HCT116 (cell line): Measurements from ENCODE around the gene NEURL1.

Experiments used
- CTCF ChIP-seq, 3 experiments: fragments of 200-600 bp in 1 of 3; sonication (generic) in 1 of 3; IDR thresholded peaks in 2 of 3; conservative IDR thresholded peaks in 1 of 3; 2 replicates each; pipeline ENCODE4 v1.5.1; 2012 to 2017; ENCODE audit warnings: low read depth in 2 of 3, low read length in 2 of 3, antibody characterized with exemption in 1 of 3, borderline replicate concordance in 1 of 3, control low read depth in 1 of 3, mild to moderate bottlenecking in 1 of 3, mixed read lengths in 1 of 3, mixed run types in 1 of 3, moderate library complexity in 1 of 3; ENCODE audit not compliant: insufficient read depth in 1 of 3
- EZH2 ChIP-seq: fragments of 200-600 bp; sonication (generic); IDR thresholded peaks from 2 replicates; pipeline ENCODE4 v1.6.1; 2017; ENCODE audit warnings: antibody characterized with exemption, mixed run types
- EZH2phosphoT487 ChIP-seq: fragments of 200-600 bp; IDR thresholded peaks from 2 replicates; pipeline ENCODE4 v1.6.1; 2018; ENCODE audit warnings: antibody characterized with exemption, borderline replicate concordance
- FOSL1 ChIP-seq: IDR thresholded peaks from 2 replicates; pipeline ENCODE4 v1.6.1; 2012; ENCODE audit warnings: low read depth
- JUND ChIP-seq: IDR thresholded peaks from 2 replicates; pipeline ENCODE4 v1.6.1; 2012
- POLR2A ChIP-seq: IDR thresholded peaks from 2 replicates; pipeline ENCODE4 v1.7.0; 2011; ENCODE audit warnings: borderline replicate concordance; ENCODE audit not compliant: insufficient read depth, insufficient read length; ENCODE audit errors: extremely low read depth
- POLR2AphosphoS5 ChIP-seq: IDR thresholded peaks from 2 replicates; pipeline ENCODE4 v1.6.1; 2011; ENCODE audit warnings: mild to moderate bottlenecking, low read depth, low read length, moderate library complexity
- RAD21 ChIP-seq: IDR thresholded peaks from 2 replicates; pipeline ENCODE4 v1.6.1; 2012; ENCODE audit warnings: low read depth, mild to moderate bottlenecking
- REST ChIP-seq: IDR thresholded peaks from 2 replicates; pipeline ENCODE4 v1.6.1; 2012; ENCODE audit warnings: low read depth
- SP1 ChIP-seq: IDR thresholded peaks from 2 replicates; pipeline ENCODE4 v1.6.1; 2012; ENCODE audit warnings: low read depth
- TCF7L2 ChIP-seq: IDR thresholded peaks from 2 replicates; pipeline ENCODE4 v1.7.0; 2011; ENCODE audit warnings: borderline replicate concordance, inconsistent platforms; ENCODE audit not compliant: insufficient read depth, insufficient read length; ENCODE audit errors: extremely low read depth
- YY1 ChIP-seq: IDR thresholded peaks from 2 replicates; pipeline ENCODE4 v1.6.1; 2011; ENCODE audit warnings: low read length, low read depth, moderate library complexity, mild to moderate bottlenecking; ENCODE audit not compliant: insufficient replicate concordance; ENCODE audit errors: extremely low read depth
- ZNF274 ChIP-seq: fragments of 200-500 bp; sonication (Bioruptor generic); IDR thresholded peaks from 2 replicates; pipeline ENCODE4 v1.6.1; 2014; ENCODE audit warnings: mild to moderate bottlenecking, low read depth, low read length, inconsistent platforms
- TF ChIP-seq, protein P1 (sequence below): IDR thresholded peaks from 2 replicates; pipeline ENCODE4 v1.6.1; 2011; ENCODE audit warnings: mild to moderate bottlenecking, low read length, moderate library complexity; ENCODE audit not compliant: insufficient replicate concordance; ENCODE audit errors: extremely low read depth

- TF ChIP-seq CTCF (IDR thresholded peaks at IDR 0.05 in 2 of 3, conservative IDR thresholded peaks at IDR 0.05 in 1 of 3; ENCODE audit: borderline replicate concordance in 1 of 3, insufficient read depth in 1 of 3, low read depth in 2 of 3, low read length in 2 of 3): no peak
- no peak for TF ChIP-seq FOSL1
- no peak for TF ChIP-seq SP1
- no peak for TF ChIP-seq YY1
- no peak for TF ChIP-seq POLR2A
- TF ChIP-seq JUND: no peak
- no peak for TF ChIP-seq POLR2AphosphoS5
- TF ChIP-seq TCF7L2: no peak
- no peak for TF ChIP-seq RAD21
- TF ChIP-seq EZH2: no peak
- TF ChIP-seq, protein P1, sequence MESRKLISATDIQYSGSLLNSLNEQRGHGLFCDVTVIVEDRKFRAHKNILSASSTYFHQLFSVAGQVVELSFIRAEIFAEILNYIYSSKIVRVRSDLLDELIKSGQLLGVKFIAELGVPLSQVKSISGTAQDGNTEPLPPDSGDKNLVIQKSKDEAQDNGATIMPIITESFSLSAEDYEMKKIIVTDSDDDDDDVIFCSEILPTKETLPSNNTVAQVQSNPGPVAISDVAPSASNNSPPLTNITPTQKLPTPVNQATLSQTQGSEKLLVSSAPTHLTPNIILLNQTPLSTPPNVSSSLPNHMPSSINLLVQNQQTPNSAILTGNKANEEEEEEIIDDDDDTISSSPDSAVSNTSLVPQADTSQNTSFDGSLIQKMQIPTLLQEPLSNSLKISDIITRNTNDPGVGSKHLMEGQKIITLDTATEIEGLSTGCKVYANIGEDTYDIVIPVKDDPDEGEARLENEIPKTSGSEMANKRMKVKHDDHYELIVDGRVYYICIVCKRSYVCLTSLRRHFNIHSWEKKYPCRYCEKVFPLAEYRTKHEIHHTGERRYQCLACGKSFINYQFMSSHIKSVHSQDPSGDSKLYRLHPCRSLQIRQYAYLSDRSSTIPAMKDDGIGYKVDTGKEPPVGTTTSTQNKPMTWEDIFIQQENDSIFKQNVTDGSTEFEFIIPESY: no peak
- TF ChIP-seq ZNF274: no peak
- no peak for TF ChIP-seq EZH2phosphoT487
- no peak for TF ChIP-seq REST
These were observed 105.7 kb downstream of the NEURL1 start for GRCh38 chr10:103599211-103599610.
